C4-2B (cell line): ENCODE data around the gene ETS1.

Experiments used
- CTCF ChIP-seq: fragments of 450-650 bp; conservative IDR thresholded peaks from 2 replicates; pipeline ENCODE4 v1.5.1; 2017; ENCODE audit warnings: mild to moderate bottlenecking
- ZFX ChIP-seq: fragments of 450-650 bp; IDR thresholded peaks from 2 replicates; pipeline ENCODE4 v1.6.1; 2017

- TF ChIP-seq CTCF: no peak
- TF ChIP-seq ZFX: no peak
These were observed 7.9 kb upstream of the ETS1 start for GRCh38 chr11:128595221-128595620.
